Pancreas (tissue), 10 donors: Measurements from ENCODE around the gene CTNNA3. TPM values are rescaled to one million over a fixed set of nuclear protein-coding genes. Genes with fewer than 3 reads are reported as not detected.
A peak's percentile ranks its signal among the peaks of the same experiment; 100 is the strongest.

Source experiments
- ATAC-seq, 4 donors: fragments of 200-7000 bp; cut with Tn5 transposase; one replicate each; pipeline versions ENCODE4 v1.8.0 to v1.9.1; 2020; ENCODE audit warnings: mild to moderate bottlenecking in 4 of 4, moderate library complexity in 4 of 4
- DNase-seq, 6 donors: peaks; one replicate each; pipeline ENCODE4 v3.0.0-alpha.2; 2020
- FAIRE-seq: peaks from 2 replicates; lab custom pipeline; 2012; peaks lifted over from hg19 to GRCh38; lab: Jason Lieb, UNC
- H3K27ac ChIP-seq, 4 donors: fragments of 200-600 bp; sonication (generic); 1 replicate in 3 of 4; 2 replicates in 1 of 4; pipeline versions ENCODE4 v1.5.0 to v1.8.0; 2020
- H3K27me3 ChIP-seq, 4 donors: fragments of 200-600 bp; one replicate each; pipeline ENCODE4 v1.8.0; 2021
- H3K36me3 ChIP-seq, 3 donors: fragments of 200-600 bp; sonication (generic) in 1 of 3; one replicate each; pipeline versions ENCODE4 v1.5.0 to v1.8.0; 2020 to 2021
- H3K4me1 ChIP-seq, 3 donors: fragments of 200-600 bp; one replicate each; pipeline ENCODE4 v1.8.0; 2021
- H3K4me3 ChIP-seq, 4 donors: fragments of 200-600 bp; sonication (generic) in 2 of 4; one replicate each; pipeline versions ENCODE4 v1.5.0 to v1.8.0; 2020 to 2021
- H3K9me3 ChIP-seq, 4 donors: fragments of 200-600 bp; one replicate each; pipeline ENCODE4 v1.8.0; 2021
- CTCF ChIP-seq, 4 donors: fragments of 200-600 bp; sonication (generic) in 3 of 4; IDR thresholded peaks; one replicate each; pipeline versions ENCODE4 v1.5.0 to v1.8.0; 2021; ENCODE audit warnings: antibody characterized with exemption in 4 of 4
- WGBS, 2 donors: extraction: QIAGEN DNeasy Blood & Tissue Kit; methylation state at CpG; one replicate each; pipeline ENCODE4 v1.1.7; 2013; 5-methylcytosine and 5-hydroxymethylcytosine counted together
- intact Hi-C, 3 donors: fragments of 100-400 bp; cut with DNase I; formaldehyde crosslinking; loops; one replicate each; pipeline versions ENCODE4 v1.11.1 to v1.14.2; 2022
- polyA plus RNA-seq, 2 donors: library from polyadenylated mRNA; stranded (reverse); fragments of 200-250 nt; gene quantifications; one replicate each; pipeline ENCODE4 v1.2.3, GENCODE V29; 2013
- total RNA-seq, 6 donors: library from RNA; stranded (reverse); fragmentation: NEBNext Ultra II Directional in 4 of 6; extraction: Animal tissue kit (Norgen Biotek cat#: 25700) in 4 of 6; gene quantifications; one replicate each; pipeline versions ENCODE4 v1.2.1 to v1.2.4, GENCODE V29; 2021 to 2023
- donor health status: healthy with polysubstance abuse.
- donor health status: DM: no; HTN: no; CAD: no; lungs with moderate emphysema.
- donor health status: DM: no; HTN: no; CAD: no.
- donor health status: control.
- donor health status: control.
- donor health status: Bipolar disorder and iron deficiency.
- donor health status: DM: yes; HTN: yes; CAD: no.
- donor health status: DM: no; HTN: no; CAD: no.
- donor health status: DM: no; HTN: no; CAD: no.
- donor health status: DM: yes; HTN: yes; CAD: no.

Gene CTNNA3
- total and polyA plus RNA-seq, 8 donors, result 0.02 to 0.83 (median 0.21) TPM

DNA sequence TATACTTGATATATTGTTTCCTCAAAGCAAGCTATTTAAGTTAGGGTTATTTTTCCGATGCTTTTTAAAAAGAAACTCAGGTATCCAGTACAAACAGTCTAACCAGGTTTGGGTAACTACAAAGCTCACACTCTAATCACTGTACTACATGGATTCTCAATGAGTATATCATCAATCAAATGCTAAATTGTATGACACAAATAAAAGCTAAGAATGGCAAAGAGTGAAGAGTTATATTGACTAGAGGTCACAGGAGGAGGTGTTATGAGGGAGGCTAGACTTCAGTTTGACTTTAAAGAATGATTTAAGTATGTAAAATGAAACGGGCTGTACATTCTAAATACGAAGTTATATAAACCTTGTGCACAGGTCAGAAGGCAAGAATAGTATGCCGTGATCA, 178.0 kb downstream of the CTNNA3 start:
- intact Hi-C loops, result no loop called here
- Histone ChIP-seq H3K36me3 (no peaks in the 10 kb centered on the region), H3K4me3 (no peak overlapping the region), H3K9me3 (no peaks in the 10 kb centered on the region), H3K27me3 (no peaks in the 10 kb centered on the region), H3K4me1 (no peaks in the 10 kb centered on the region), H3K27ac (no peak overlapping the region)
- TF ChIP-seq CTCF (IDR thresholded peaks at IDR 0.05), result no peak
- FAIRE-seq (no peak), DNase-seq (no peak), ATAC-seq (no peak)
- 75 to 88% methylated on average over 4 of the region's 4 CpGs for WGBS, 2 donors

DNA sequence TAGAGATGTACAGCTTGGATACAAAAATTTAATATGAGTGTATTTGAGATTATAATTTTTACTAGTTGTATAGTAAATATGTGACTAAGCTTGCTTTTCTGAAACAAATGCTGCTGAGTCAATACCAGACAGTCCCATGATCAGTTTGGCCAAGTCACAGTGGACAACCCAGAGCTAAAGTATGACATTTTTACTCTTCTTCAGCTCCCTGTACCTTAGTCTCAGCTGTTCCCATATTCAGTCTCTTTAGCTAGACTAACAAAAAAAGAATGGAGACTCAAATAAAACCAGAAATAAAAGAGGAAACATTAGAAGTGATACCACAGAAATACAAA, 189.3 kb downstream of the CTNNA3 start:
- Histone ChIP-seq H3K27me3 (no peaks in the 10 kb centered on the region), H3K4me1 (no peaks in the 10 kb centered on the region), H3K4me3 (no peak overlapping the region), H3K27ac (no peak overlapping the region), H3K9me3 (no peaks in the 10 kb centered on the region), H3K36me3 (no peaks in the 10 kb centered on the region)
- TF ChIP-seq CTCF (IDR thresholded peaks at IDR 0.05), result no peak
- FAIRE-seq (no peak), DNase-seq (no peak), ATAC-seq (no peak)
- intact Hi-C loops, result no loop called here

GRCh38 chr10:67506083-67506756, 189.8 kb downstream of the CTNNA3 start:
- DNase-seq (no peak), FAIRE-seq (no peak)

DNA sequence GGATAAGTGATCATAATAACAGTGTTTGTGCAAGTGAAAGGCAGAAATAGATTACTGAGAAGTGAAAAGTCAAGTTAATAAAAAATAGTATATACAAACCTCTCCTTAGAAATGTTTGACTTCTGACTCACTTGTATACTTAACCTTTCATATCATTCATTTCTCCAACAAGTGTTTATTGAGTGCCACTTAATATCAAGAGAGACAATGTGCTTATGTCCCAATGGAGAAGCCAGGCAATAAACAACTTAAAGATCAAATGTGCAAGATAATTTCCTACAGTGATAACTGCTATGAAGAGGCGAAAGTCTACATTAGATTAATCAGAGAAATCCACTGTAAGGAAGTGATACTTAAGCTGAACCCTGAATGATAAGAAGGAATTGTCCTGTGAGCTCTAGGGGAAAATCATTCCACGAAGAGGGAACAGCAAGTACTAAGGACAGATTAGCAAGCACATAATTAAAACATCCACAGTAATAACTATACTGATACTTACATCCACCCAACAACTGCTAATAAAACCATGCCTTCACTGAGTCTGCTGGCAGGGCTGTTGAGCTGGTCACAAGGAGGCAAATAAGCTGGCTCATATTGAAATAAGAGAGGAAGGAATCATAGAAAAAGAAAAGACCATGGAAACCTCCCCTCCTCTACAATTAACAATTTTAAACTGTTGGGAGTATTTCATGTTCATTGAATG, 203.5 kb downstream of the CTNNA3 start:
- Histone ChIP-seq H3K27me3 (no peaks in the 10 kb centered on the region), H3K27ac (peak overlapping the region in 1 of 4 donors; percentile 4), H3K4me3 (no peak overlapping the region), H3K36me3 (no peaks in the 10 kb centered on the region), H3K9me3 (no peaks in the 10 kb centered on the region), H3K4me1 (peaks cover 4 to 21% (median 6%) of the 10 kb centered on the region in 3 donors)
- TF ChIP-seq CTCF (IDR thresholded peaks at IDR 0.05), result no peak
- intact Hi-C loops, result no loop called here
- 12 to 18% methylated on average over 2 of the region's 2 CpGs for WGBS, 2 donors
- ATAC-seq, result peak; percentile 87 to 95 (median 90)
- DNase-seq, result no peak
- no peak for FAIRE-seq

More at GRCh38 chr10:67506083-67506756, 189.8 kb downstream of the CTNNA3 start:
- 82 to 93% methylated on average over 2 of the region's 2 CpGs for WGBS, 2 donors
- intact Hi-C loops, result no loop called here
- Histone ChIP-seq H3K9me3 (no peaks in the 10 kb centered on the region), H3K36me3 (no peaks in the 10 kb centered on the region), H3K27ac (no peak overlapping the region), H3K4me1 (no peaks in the 10 kb centered on the region), H3K4me3 (no peak overlapping the region), H3K27me3 (no peaks in the 10 kb centered on the region)
- no peak for ATAC-seq
- no peak for TF ChIP-seq CTCF (IDR thresholded peaks at IDR 0.05)
